Glutamatergic neuron (in vitro differentiated cells): Measurements from ENCODE around the gene AIF1L. TPM values are rescaled to one million over a fixed set of nuclear protein-coding genes. Genes with fewer than 3 reads are reported as not detected.

Experiments used
- DNase-seq: peaks from one replicate; pipeline ENCODE4 v3.0.0; 2022
- H3K27ac Mint-ChIP-seq: one replicate; pipeline ENCODE4 v1.8.0; 2020; ENCODE audit warnings: mild to moderate bottlenecking, mixed read lengths, inconsistent platforms; ENCODE audit not compliant: unreplicated experiment
- H3K27me3 Mint-ChIP-seq: one replicate; pipeline ENCODE4 v1.8.0; 2020; ENCODE audit warnings: mild to moderate bottlenecking, moderate library complexity, mixed read lengths, inconsistent platforms; ENCODE audit not compliant: unreplicated experiment
- H3K36me3 Mint-ChIP-seq: one replicate; pipeline ENCODE4 v1.8.0; 2020; ENCODE audit warnings: mild to moderate bottlenecking, mixed read lengths, inconsistent platforms; ENCODE audit not compliant: unreplicated experiment
- H3K4me1 Mint-ChIP-seq: one replicate; pipeline ENCODE4 v1.8.0; 2020; ENCODE audit warnings: mild to moderate bottlenecking, low read depth, mixed read lengths, inconsistent platforms; ENCODE audit not compliant: unreplicated experiment
- H3K4me3 Mint-ChIP-seq: one replicate; pipeline ENCODE4 v1.8.0; 2020; ENCODE audit warnings: mild to moderate bottlenecking, mixed read lengths, inconsistent platforms; ENCODE audit not compliant: unreplicated experiment
- H3K9me3 Mint-ChIP-seq: one replicate; pipeline ENCODE4 v1.8.0; 2020; ENCODE audit warnings: mild to moderate bottlenecking, moderate library complexity, mixed read lengths, inconsistent platforms; ENCODE audit not compliant: unreplicated experiment
- total RNA-seq: library from RNA; stranded (reverse); fragmentation: NEBNext Ultra II Directional; extraction: Animal tissue kit (Norgen Biotek cat#: 25700); gene quantifications from one replicate; pipeline ENCODE4 v1.2.1, GENCODE V29; 2021; ENCODE audit not compliant: unreplicated experiment
- TF ChIP-seq, protein P1 (sequence below): fragments of 200-600 bp; sonication (generic); IDR thresholded peaks from one replicate; pipeline ENCODE4 v1.5.0; 2021; ENCODE audit not compliant: partially characterized antibody, unreplicated experiment

The AIF1L gene
- total RNA-seq, 1 donor from 2014 or later, result 16.7 TPM

DNA sequence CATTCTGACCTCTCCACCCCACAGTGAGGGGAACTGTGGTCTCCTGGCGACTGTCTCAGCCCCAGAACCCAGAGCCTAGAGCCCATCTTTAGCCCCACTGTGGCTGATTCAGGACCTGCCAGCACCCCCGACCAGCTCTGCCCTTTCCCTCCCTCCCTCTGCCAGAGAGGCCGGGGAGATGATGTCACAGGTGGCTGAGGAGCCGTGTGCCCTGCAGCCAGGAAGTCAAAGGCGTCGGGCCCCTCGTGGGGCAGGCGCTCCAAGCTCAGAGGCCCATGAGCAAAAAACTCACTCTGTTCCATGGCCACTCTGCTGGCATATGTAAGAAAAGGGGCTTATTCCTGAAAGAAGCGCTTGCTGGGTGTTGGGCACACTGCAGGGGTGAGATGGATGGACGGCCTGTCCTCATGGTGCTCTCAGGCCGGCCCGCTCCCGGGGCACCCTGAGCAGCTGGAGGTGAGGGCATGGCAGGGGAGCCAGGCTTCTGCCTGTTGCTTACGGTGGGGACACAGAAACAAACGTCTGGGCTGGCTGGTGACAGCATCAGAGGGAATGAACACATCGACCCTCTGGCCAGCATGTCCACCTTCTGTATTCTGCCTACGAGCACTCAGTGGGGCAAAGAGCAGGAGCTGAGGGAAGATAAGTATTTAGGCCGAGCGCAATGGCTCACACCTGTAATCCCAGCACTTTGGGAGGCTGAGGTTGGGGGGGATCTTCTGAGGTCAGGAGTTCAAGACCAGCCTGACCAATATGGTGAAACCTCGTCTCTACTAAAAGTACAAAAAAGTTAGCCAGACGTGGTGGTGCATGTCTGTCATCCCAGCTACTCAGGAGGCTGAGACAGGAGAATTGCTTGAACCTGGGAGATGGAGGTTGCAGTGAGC lies 46.3 kb upstream of the AIF1L start:
- H3K4me1 Mint-ChIP-seq, result no peaks in the 10 kb centered on the region
- H3K9me3 Mint-ChIP-seq, result no peaks in the 10 kb centered on the region
- peaks cover 2% of the 10 kb centered on the region for H3K27me3 Mint-ChIP-seq
- no peak for DNase-seq
- no peak overlapping the region for H3K4me3 Mint-ChIP-seq
- TF ChIP-seq, protein P1, sequence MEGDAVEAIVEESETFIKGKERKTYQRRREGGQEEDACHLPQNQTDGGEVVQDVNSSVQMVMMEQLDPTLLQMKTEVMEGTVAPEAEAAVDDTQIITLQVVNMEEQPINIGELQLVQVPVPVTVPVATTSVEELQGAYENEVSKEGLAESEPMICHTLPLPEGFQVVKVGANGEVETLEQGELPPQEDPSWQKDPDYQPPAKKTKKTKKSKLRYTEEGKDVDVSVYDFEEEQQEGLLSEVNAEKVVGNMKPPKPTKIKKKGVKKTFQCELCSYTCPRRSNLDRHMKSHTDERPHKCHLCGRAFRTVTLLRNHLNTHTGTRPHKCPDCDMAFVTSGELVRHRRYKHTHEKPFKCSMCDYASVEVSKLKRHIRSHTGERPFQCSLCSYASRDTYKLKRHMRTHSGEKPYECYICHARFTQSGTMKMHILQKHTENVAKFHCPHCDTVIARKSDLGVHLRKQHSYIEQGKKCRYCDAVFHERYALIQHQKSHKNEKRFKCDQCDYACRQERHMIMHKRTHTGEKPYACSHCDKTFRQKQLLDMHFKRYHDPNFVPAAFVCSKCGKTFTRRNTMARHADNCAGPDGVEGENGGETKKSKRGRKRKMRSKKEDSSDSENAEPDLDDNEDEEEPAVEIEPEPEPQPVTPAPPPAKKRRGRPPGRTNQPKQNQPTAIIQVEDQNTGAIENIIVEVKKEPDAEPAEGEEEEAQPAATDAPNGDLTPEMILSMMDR, result no peak
- no peak overlapping the region for H3K27ac Mint-ChIP-seq
- no peaks in the 10 kb centered on the region for H3K36me3 Mint-ChIP-seq

DNA sequence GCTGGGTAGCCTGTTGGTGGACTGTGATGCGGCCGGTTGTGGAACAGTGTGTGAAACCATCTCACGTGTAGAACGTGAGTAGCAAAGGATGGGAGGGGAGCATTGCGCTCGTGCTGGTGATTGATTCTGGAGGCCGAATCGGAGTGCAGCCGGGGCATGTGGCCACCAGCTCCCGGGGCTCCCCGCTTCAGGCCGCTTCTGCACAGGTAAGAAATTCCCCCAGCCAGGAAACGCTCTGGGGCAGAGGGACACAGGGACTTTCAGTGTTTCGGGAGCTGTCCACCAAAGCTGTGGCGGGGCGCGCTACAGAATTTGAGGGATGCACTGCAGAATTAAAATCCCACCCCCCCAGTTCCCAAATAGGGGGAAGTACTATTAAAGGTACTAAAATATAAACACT lies 45.5 kb upstream of the AIF1L start:
- no peak overlapping the region for H3K27ac Mint-ChIP-seq
- peaks cover 2% of the 10 kb centered on the region for H3K27me3 Mint-ChIP-seq
- no peaks in the 10 kb centered on the region for H3K9me3 Mint-ChIP-seq
- H3K4me3 Mint-ChIP-seq, result no peak overlapping the region
- no peak for DNase-seq
- H3K4me1 Mint-ChIP-seq, result no peaks in the 10 kb centered on the region
- no peaks in the 10 kb centered on the region for H3K36me3 Mint-ChIP-seq
- TF ChIP-seq, protein P1, result no peak

DNA sequence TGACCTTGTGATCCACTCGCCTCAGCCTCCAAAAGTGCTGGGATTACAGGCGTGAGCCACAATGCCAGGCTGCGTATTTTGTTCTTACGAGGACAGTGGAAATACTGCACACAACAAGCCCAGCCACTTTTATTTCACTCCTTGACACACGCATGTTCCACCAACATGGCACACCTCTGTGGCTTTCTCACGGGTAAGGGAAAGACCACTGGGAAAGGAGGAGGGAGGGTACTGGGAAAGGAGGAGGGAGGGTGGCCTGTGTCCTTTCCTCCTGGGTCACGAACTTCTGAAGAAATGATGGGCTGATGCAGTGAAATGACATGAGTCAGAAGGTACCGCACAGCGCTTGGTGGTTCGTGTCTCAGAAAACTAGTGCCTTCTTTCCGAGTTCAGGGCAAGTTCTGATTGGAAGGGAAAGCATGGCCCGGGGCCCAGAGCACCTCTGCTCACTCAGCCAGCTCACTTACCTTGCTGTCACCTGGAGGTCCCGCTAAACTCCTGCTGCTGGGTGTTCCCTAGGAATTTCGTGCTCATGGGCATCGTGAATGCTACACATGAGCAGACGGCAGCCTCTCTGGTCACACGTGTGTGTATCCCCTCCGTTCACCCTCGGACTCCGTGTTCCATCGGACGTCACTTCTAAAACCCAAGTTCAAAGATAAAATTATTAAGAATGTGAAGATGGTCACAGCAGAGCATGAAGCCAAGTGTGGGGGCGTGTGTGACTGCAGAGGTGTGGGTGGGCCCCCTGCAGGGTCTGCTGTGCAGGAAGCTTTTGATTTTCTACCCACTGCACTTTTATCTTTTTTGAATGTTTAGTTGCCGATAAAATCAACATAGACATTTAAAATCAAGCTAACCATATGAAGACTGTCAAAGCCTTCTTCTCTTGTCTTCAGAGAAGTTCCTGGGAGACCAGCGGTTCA lies 44.5 kb upstream of the AIF1L start:
- Mint-ChIP-seq H3K27me3 (peaks cover 2% of the 10 kb centered on the region), H3K36me3 (no peaks in the 10 kb centered on the region), H3K4me3 (no peak overlapping the region), H3K9me3 (no peaks in the 10 kb centered on the region), H3K4me1 (no peaks in the 10 kb centered on the region), H3K27ac (no peak overlapping the region)
- TF ChIP-seq, protein P1, result no peak
- no peak for DNase-seq

DNA sequence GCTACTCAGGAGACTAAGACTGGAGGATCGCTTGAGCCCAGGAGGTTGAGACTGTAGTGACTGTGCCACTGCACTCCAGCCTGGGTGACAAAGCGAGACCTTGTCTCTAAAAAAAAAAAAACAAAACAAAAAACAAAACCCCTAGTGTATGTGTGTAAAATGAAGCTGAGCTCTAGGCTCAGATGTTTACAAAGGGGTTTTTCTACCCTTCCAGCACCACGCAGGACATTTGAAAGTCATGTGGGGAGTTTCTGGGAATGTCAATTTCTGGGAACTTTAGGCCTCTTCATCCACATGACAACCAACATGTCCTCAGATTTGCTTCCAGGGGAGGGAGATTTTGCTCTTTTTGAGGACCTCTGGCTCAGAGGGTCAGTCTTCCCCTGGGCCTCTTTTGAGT lies 42.4 kb upstream of the AIF1L start:
- H3K4me3 Mint-ChIP-seq, result no peak overlapping the region
- DNase-seq, result no peak
- no peaks in the 10 kb centered on the region for H3K36me3 Mint-ChIP-seq
- no peaks in the 10 kb centered on the region for H3K4me1 Mint-ChIP-seq
- TF ChIP-seq, protein P1, result no peak
- H3K27me3 Mint-ChIP-seq, result no peaks in the 10 kb centered on the region
- H3K27ac Mint-ChIP-seq, result no peak overlapping the region
- H3K9me3 Mint-ChIP-seq, result no peaks in the 10 kb centered on the region
